C4-2B (cell line): ENCODE results near the gene LRIG2.

ENCODE experiments used
- CTCF ChIP-seq: fragments of 450-650 bp; conservative IDR thresholded peaks from 2 replicates; pipeline ENCODE4 v1.5.1; 2017; ENCODE audit warnings: mild to moderate bottlenecking
- ZFX ChIP-seq: fragments of 450-650 bp; IDR thresholded peaks from 2 replicates; pipeline ENCODE4 v1.6.1; 2017

GRCh38 chr1:113027007-113027406, 46.0 kb upstream of the LRIG2 start:
- TF ChIP-seq CTCF (no peak), ZFX (no peak)
